ENCODE data around the gene IGF2.
"Not testable (repeated sequence)": the region's sequence is repeated elsewhere in the genome, so short reads cannot be mapped to it uniquely, and the experiment has no call there.

IGF2 gene

GRCh38 chr11:2136209-2136951 is 2.8 kb downstream of the IGF2 start:
- DNase-seq = no peak

DNA sequence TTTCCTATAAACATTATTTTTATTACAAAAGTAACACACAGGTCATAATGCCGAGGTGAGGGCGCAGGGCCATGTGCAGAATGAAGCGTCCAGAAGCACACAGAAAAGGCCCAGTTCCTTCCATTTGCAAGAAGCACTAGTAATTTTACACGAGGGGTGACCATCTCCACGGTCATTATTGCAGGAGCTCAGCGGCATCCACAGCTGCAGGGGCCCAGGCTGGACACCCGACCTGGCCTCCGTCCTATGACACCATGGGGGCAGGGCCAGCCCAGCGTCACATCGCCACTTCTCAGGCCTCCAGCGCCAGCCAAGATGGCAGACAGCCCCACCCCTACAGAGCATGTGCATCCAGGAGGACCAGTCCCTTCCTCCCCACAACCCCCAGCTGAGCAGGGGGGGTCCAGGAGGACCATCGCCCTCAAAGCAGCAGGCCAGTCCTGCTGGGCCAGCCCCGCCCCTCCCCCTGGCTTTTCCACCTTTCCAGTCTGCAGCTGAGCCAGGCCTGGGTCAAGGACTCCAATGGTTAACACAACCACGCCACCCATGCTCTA is 3.5 kb downstream of the IGF2 start:
- no peak for DNase-seq

DNA sequence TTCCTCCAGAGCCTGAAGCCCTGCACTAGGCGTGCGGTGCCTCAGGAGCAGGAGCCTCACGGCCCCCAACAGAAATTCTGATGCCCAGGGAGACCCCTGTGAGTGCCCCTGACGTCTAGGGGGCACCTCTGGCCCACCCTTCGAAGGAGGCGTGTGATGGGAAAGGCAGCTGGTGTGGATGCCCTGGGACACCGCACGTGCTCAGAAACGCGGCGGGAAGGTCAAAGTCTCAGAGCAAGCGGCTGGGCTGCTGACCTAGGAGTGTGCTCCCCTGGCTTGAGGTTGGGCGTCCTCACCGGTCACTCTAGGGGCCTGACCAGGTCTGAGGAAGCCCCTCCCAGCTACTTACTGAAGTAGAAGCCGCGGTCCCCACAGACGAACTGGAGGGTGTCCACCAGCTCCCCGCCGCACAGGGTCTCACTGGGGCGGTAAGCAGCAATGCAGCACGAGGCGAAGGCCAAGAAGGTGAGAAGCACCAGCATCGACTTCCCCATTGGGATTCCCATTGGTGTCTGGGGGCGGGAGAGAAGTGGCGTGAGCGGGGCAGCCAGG is 4.1 kb downstream of the IGF2 start:
- no peak for DNase-seq

- no peak for DNase-seq
Observed at GRCh38 chr11:2134022-2135010, 4.9 kb downstream of the IGF2 start.

DNA sequence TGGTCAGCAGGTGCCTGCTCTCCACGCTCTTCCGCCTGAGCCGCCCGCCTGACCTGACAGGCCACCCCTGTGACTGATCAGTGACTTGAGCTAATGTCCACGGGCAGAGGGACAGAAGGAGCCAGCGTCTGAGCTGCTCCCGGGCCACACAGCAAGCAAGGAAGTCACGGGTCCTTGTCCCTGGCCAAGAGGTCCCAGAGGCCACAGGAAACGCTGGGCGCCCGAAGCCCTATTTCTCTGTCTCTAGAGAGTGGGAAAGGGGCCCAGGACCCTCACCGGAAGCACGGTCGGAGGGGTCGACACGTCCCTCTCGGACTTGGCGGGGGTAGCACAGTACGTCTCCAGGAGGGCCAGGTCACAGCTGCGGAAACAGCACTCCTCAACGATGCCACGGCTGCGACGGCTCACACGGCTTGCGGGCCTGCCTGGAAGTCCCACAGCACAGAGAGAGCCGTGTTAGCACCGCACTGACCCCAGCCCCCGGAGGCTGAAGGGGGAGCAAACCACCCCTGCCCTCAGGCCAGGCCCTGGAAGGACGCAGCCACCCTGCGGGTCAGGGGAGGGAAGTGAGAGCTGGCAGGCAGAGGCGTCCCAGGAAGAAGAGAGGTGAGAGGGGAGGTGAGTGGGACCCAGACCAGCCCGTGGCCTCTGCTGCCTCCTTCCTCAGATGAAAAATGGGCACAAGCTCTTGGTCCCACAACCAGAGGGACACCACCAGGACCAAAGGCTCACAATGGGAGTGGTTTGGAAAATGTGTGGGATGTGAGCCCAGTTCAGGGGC is 5.8 kb downstream of the IGF2 start:
- no peak for DNase-seq

DNA sequence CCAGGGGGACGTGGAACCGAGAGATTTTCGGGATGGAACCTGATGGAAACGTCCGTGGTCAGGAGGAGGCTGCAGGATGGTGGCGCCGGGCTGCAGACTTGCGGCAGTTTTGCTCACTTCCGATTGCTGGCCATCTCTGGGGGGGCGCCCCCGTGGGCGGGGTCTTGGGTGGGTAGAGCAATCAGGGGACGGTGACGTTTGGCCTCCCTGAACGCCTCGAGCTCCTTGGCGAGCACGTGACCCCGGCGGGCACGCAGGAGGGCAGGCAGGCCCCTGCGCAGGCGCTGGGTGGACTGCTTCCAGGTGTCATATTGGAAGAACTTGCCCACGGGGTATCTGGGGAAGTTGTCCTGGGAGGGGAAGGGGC is 6.3 kb downstream of the IGF2 start:
- no peak for DNase-seq

DNA sequence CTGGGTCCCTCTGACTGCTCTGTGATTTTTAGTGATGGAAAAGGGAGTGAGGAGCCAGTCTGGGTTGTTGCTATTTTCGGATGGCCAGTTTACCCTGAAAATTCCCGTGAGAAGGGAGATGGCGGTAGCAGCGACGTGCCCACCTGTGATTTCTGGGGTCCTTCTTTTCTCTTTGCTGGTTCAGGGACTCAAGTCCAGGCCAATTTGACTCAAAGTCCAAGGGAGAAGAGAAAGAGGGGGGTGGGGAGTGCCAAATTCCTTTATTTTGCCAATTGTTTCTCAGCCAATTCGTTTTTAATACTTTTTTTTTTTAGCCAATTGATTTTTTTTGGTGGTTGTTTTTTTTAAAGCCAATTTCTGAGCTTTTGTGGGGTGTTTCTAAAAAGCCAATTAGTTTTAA is 6.9 kb downstream of the IGF2 start:
- DNase-seq = no peak

DNA sequence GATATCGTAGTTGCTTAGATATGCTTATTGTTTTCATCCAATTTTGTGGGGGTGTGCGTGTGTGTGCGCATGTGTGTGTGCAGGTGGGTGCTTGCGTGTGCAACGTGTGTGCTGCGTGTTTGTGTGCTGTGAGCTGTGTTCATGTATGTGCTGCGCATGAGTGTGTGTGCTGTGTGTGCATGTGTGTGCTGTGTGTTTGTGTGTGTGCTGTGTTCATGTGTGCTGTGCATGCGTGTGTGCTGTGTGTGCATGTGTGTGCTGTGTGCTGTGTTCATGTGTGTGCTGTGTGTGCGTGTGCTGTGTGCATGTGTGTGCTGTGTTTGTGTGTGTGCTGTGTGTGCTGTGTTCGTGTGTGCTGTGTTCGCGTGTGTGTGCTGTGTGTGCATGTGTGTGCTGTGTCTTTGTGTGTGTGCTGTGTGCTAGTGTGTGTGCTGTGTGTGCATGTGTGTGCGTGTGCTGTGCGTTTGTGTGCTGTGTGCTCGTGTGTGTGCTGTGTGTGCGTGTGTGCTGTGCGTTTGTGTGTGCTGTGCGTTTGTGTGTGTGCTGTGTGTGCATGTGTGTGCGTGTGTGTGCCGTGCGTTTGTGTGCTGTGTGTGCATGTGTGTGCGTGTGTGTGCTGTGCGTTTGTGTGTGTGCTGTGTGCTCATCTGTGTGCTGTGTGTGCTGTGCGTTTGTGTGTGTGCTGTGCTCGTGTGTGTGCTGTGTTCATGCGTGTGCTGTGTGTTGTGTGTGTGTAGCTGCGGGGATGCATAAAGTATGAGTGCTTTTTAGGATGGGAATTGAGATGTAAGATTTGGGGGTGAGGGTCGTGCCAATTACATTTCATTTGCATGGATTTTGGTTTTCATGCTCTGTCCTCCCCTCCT is 7.6 kb downstream of the IGF2 start:
- DNase-seq = no peak

DNA sequence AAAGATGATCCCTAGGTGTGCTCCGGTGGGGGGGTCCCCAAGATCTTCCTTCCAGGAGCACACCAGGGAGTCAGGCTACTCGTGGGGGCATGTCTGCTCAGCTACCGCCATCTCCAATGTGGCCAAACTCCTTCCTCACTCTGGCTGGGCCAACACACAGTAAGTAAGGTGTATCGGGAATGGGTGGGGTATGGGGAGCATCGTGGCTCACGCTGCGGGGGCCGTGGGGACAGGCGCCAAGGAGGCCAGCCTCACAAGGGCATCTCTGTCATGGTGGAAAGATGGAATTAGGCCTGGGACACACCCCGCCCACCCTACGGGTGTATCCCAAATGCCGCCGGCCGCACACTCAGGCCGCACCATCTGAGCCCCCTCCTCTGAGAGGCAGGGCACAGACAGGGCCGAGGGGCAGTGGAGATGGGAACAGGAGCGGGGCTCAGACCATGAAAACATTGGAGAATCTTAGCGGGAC is 8.3 kb downstream of the IGF2 start:
- DNase-seq = no peak

DNA sequence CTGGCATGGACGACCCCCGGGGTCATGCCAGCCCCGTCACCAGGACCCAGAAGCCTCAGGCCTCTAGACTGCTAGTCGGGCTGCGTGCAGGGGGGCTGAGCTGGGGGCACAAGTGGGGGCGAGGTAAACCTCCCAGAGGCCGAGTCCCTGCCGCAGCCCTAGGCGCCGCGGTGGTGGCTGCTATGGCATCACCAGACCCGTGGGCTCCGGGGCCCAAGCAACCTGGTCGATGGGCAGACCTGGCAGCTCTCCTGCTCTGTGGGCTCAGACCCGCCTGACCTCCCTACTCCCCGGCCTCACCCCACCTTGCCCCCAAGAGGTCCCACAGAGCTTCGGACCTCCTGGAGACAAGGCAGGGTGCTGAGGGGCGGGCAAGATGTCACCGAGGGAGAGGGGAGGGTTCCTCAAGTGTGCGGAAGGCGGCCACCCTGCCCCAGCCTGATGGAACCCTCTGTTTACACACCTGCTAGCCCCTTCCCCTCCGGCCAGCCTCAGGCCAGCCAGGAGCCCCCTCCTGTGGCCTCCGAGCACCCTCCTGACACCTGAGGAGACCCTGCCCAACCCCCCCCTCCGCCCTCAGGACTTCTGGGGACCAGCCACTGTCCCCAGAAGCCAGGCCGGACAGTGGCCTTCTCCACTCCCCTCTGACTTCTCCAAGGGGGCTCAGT is 9.4 kb downstream of the IGF2 start:
- no peak for DNase-seq

GRCh38 chr11:2129308-2129698 is 9.9 kb downstream of the IGF2 start:
- no peak for DNase-seq

- DNase-seq = no peak
Observed at GRCh38 chr11:2128511-2129307, 10.5 kb downstream of the IGF2 start.

- DNase-seq = no peak
Observed at GRCh38 chr11:2128130-2128510, 11.1 kb downstream of the IGF2 start.

DNA sequence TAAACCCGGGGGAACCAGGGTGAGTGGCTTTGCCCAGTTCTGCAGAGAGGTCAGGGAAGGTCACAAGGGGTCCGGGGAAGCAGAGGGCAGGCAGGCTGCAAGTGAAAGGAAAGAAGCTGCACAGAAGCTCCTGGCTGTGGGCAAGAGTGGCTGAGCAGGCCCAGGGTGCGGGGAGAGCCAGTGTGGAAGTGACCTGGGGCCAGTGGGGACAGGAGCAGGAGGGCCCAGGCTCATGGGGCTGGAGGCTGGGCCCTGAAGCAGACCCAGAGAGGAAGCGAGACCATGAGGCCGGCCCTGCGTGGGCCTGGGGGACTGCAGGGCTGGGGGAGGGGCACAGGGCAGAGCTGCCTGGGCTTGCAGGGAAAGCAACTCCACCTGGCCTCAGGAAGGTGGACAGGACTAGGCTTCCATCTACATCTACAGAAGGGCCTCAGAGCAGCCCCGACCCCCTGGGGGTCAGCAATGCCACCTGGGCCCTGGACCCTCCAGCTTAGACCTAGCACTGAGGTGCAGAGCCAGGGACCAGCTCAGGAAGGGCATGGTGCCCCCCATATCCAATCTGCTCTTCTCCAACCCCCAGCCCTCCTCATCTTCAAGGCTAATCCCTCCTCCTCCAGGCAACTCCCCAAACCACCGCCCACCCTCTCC is 11.6 kb downstream of the IGF2 start:
- DNase-seq = no peak

DNA sequence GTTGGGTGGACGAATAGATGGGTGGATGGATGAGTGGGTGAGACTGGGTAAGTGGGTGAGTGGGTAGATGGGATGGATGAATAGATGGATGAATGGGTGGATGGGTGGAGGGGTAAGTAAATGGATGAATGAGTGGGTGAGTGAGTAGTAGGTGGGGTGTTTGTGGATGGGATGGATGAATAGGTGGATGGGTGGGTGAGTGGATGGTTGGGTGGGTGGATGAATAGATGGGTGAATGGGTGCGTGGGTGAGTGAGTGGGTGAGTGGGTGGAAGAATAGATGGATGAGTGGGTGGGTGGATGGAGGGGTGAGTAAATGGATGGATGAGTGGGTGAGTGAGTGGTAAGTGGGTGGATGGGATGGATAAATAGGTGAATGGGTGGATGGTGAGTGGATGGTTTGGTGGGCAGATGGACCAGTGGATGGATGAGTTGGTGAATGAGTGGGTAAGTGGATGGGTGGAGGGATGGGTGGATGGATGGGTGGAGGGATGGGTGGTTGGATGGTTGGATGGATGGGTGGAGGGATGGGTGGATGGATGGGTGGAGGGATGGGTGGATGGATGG is 12.6 kb downstream of the IGF2 start:
- DNase-seq = no peak

DNA sequence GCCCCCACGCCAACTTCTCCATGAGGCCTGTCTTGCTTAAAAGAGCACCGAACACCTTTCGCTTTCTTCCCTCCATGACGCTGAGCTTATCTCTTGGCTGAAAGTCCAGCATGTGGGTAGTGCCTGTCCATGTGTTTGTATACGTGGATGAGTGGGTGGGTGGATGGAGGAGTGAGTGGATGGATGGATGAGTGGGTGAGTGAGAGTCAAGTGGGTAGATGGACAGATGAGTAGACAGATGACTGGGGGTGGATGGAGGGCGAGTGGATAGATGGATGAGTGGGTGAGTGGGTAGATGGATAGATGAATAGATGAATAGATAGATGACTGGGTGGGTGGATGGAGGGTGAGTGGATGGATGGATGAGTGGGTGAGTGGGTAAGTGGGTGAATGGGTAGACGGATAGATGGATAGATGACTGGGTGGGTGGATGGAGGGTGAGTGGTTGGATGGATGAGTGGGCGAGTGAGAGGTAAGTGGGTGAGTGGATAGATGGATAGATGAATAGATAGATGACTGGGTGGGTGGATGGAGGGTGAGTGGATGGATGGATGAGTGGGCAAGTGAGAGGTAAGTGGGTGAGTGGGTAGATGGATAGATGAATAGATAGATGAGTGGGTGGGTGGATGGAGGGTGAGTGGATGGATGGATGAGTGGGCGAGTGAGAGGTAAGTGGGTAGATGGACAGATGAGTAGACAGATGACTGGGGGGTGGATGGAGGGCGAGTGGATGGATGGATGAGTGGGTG is 14.3 kb downstream of the IGF2 start:
- DNase-seq = not testable (repeated sequence)

GRCh38 chr11:2123628-2123960 is 15.6 kb downstream of the IGF2 start:
- no peak for DNase-seq

GRCh38 chr11:2122907-2123627 is 16.1 kb downstream of the IGF2 start:
- DNase-seq = no peak

Data from SIG-M5 (cell line).